Inferior parietal cortex (tissue), 1 donor: ENCODE data around the gene MRPS27.
"Not testable (repeated sequence)": the region's sequence is repeated elsewhere in the genome, so short reads cannot be mapped to it uniquely, and the experiment has no call there.

Source experiments
- DNase-seq: peaks from one replicate; pipeline ENCODE4 v3.0.0-alpha.2; 2016; ENCODE audit errors: extremely low spot score

The MRPS27 gene

GRCh38 chr5:72203251-72203845 lies 116.7 kb downstream of the MRPS27 start:
- DNase-seq: no peak

GRCh38 chr5:72202331-72202825 lies 117.7 kb downstream of the MRPS27 start:
- DNase-seq: no peak

- DNase-seq: no peak
Observed at GRCh38 chr5:72199681-72200080, 120.4 kb downstream of the MRPS27 start.

- no peak for DNase-seq
Observed at GRCh38 chr5:72197393-72197792, 122.6 kb downstream of the MRPS27 start.

- no peak for DNase-seq
Observed at GRCh38 chr5:72195581-72195980, 124.5 kb downstream of the MRPS27 start.

- DNase-seq: no peak
Observed at GRCh38 chr5:72194846-72195245, 125.2 kb downstream of the MRPS27 start.

GRCh38 chr5:72191404-72191803 lies 128.6 kb downstream of the MRPS27 start:
- DNase-seq: no peak

- no peak for DNase-seq
Observed at GRCh38 chr5:72189146-72189545, 130.9 kb downstream of the MRPS27 start.

GRCh38 chr5:72188166-72188565 lies 131.9 kb downstream of the MRPS27 start:
- DNase-seq: no peak

- no peak for DNase-seq
Observed at GRCh38 chr5:72187388-72188075, 132.5 kb downstream of the MRPS27 start.

- no peak for DNase-seq
Observed at GRCh38 chr5:72185496-72186329, 134.3 kb downstream of the MRPS27 start.

- no peak for DNase-seq
Observed at GRCh38 chr5:72184408-72184807, 135.6 kb downstream of the MRPS27 start.

GRCh38 chr5:72183101-72183520 lies 136.9 kb downstream of the MRPS27 start:
- DNase-seq: no peak

GRCh38 chr5:72182686-72183085 lies 137.4 kb downstream of the MRPS27 start:
- no peak for DNase-seq

- no peak for DNase-seq
Observed at GRCh38 chr5:72180925-72181324, 139.1 kb downstream of the MRPS27 start.

GRCh38 chr5:72179816-72180440 lies 140.1 kb downstream of the MRPS27 start:
- DNase-seq: peak; percentile 61

- DNase-seq: no peak
Observed at GRCh38 chr5:72179028-72179815, 140.8 kb downstream of the MRPS27 start.

- no peak for DNase-seq
Observed at GRCh38 chr5:72177538-72177937, 142.5 kb downstream of the MRPS27 start.

GRCh38 chr5:72172786-72173185 lies 147.3 kb downstream of the MRPS27 start:
- no peak for DNase-seq

- no peak for DNase-seq
Observed at GRCh38 chr5:72171667-72172066, 148.4 kb downstream of the MRPS27 start.

GRCh38 chr5:72171181-72171580 lies 148.9 kb downstream of the MRPS27 start:
- not testable (repeated sequence) for DNase-seq
